Parathyroid adenoma (tissue), 2 donors: ENCODE measurements around the gene ZNF697.
"Not testable (repeated sequence)": the region's sequence is repeated elsewhere in the genome, so short reads cannot be mapped to it uniquely, and the experiment has no call there.

Source experiments
- H2AFZ ChIP-seq: fragments of 300-600 bp; sonication (generic); one replicate; pipeline ENCODE4 v1.7.0; 2017; ENCODE audit warnings: antibody characterized with exemption, mild to moderate bottlenecking
- H3K27ac ChIP-seq: fragments of 300-600 bp; sonication (generic); one replicate; pipeline ENCODE4 v1.7.0; 2017
- H3K27me3 ChIP-seq: fragments of 300-600 bp; sonication (generic); one replicate; pipeline ENCODE4 v1.7.0; 2017; ENCODE audit warnings: low read length; ENCODE audit not compliant: control insufficient read depth, insufficient read depth
- H3K36me3 ChIP-seq: fragments of 300-600 bp; sonication (generic); one replicate; pipeline ENCODE4 v1.7.0; 2017; ENCODE audit warnings: low read length; ENCODE audit not compliant: control insufficient read depth, insufficient read depth
- H3K4me1 ChIP-seq: fragments of 300-600 bp; sonication (generic); one replicate; pipeline ENCODE4 v1.7.0; 2017; ENCODE audit warnings: control low read depth
- H3K4me2 ChIP-seq: fragments of 300-600 bp; sonication (generic); one replicate; pipeline ENCODE4 v1.7.0; 2017; ENCODE audit warnings: low read length
- H3K4me3 ChIP-seq: fragments of 300-600 bp; sonication (generic); one replicate; pipeline ENCODE4 v1.7.0; 2017; ENCODE audit warnings: low read depth, low read length
- H3K79me2 ChIP-seq: fragments of 300-600 bp; sonication (generic); one replicate; pipeline ENCODE4 v1.7.0; 2017; ENCODE audit warnings: control low read depth
- H3K9ac ChIP-seq: fragments of 300-600 bp; sonication (generic); one replicate; pipeline ENCODE4 v1.7.0; 2017; ENCODE audit warnings: mild to moderate bottlenecking
- H3K9me3 ChIP-seq: fragments of 300-600 bp; sonication (generic); one replicate; pipeline ENCODE4 v1.7.0; 2017; ENCODE audit warnings: low read length; ENCODE audit not compliant: control insufficient read depth
- TF ChIP-seq, protein P1 (sequence below): fragments of 300-600 bp; sonication (generic); IDR thresholded peaks from one replicate; pipeline ENCODE4 v1.7.0; 2017; ENCODE audit warnings: antibody characterized with exemption, mild to moderate bottlenecking
- donor health status: primary hyperparathyroidism.

ZNF697 gene

DNA sequence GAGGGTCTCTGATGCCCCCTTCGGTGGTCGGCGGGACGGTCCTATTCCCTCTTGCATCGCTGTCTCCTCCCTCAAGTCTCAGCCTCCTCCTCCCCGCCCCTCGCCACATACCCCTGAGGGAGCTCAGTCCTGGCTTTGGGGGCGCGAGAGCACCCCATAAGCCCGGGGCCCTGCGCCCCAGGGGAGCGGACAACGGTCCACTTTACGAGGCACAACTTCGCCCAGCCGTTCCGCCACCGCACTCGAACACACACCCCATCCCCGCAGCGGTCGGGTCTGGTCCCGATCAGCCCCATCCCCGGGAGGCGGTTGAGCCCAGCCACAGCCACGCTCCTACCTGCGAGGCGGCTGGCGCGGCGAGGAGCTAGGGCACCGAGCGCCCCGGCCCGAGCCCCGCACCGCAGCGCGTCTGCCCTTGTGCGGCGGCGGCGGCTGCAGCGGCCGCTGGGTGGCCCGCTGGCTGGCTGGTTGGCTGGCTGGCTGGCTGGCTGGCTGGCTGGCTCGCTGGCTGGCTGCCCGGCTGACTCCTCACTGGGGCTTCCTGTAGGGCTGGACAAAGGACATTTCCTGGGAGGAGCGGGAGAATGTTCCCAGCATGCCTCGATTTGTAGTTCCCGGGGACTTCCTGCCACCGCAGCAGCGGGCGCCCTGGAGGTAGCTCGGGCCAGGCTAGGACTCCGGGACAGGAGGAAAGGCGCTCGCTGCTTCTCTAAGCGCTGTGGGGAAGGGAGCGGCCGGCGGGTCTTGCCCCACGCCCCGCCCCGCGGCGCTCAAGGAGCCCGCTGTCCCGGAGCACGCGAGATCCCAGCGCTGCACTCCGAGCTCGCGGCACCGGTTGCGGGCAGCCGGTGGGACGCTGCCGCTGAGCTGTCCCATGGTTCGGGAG is at the start of gene ZNF697:
TSS of gene ZNF697 (minus strand) at position 533 of the 886 bp plus-strand sequence. CDS start 22,166 bp downstream, outside the sequence.
- Histone ChIP-seq H3K27ac (peak within 1 kb of the TSS; percentile 74), H3K36me3 (no peaks in the 10 kb centered on the region), H3K27me3 (no peaks in the 10 kb centered on the region), H3K4me1 (no peaks in the 10 kb centered on the region), H3K9me3 (no peaks in the 10 kb centered on the region), H3K4me3 (peak within 1 kb of the TSS; percentile 80), H3K79me2 (peaks cover 10% of the 10 kb centered on the region), H2AFZ (peak within 1 kb of the TSS; percentile 84), H3K4me2 (peak within 1 kb of the TSS; percentile 92), H3K9ac (peak within 1 kb of the TSS; percentile 46)
- TF ChIP-seq, protein P1, sequence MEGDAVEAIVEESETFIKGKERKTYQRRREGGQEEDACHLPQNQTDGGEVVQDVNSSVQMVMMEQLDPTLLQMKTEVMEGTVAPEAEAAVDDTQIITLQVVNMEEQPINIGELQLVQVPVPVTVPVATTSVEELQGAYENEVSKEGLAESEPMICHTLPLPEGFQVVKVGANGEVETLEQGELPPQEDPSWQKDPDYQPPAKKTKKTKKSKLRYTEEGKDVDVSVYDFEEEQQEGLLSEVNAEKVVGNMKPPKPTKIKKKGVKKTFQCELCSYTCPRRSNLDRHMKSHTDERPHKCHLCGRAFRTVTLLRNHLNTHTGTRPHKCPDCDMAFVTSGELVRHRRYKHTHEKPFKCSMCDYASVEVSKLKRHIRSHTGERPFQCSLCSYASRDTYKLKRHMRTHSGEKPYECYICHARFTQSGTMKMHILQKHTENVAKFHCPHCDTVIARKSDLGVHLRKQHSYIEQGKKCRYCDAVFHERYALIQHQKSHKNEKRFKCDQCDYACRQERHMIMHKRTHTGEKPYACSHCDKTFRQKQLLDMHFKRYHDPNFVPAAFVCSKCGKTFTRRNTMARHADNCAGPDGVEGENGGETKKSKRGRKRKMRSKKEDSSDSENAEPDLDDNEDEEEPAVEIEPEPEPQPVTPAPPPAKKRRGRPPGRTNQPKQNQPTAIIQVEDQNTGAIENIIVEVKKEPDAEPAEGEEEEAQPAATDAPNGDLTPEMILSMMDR, result no peak

DNA sequence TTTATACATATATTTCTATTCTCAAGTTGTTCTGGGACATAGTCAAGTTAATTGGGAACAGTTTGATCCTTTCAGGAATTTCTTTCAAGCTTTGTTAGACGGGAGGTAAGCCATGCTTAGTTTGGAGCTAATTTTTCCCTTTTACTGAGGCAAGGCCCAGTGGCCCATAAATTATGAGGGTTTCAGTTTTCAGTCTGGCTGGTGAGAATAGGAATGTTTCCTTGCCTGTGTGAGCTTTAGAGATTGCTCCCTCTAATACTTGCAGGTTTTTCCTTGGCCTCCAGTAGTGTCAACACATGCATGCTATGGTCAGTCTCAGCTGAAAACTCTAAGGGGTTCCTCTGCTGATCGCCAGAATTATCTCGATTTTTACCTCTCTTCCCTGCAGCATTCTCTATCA is 49.5 kb upstream of the ZNF697 start:
- Histone ChIP-seq H3K27me3 (no peaks in the 10 kb centered on the region), H2AFZ (peak overlapping the region; percentile 39), H3K4me1 (no peaks in the 10 kb centered on the region), H3K9me3 (no peaks in the 10 kb centered on the region), H3K4me3 (no peak overlapping the region), H3K79me2 (no peaks in the 10 kb centered on the region), H3K27ac (no peak overlapping the region), H3K4me2 (no peak overlapping the region), H3K9ac (no peak overlapping the region), H3K36me3 (no peaks in the 10 kb centered on the region)
- TF ChIP-seq, protein P1, result no peak

DNA sequence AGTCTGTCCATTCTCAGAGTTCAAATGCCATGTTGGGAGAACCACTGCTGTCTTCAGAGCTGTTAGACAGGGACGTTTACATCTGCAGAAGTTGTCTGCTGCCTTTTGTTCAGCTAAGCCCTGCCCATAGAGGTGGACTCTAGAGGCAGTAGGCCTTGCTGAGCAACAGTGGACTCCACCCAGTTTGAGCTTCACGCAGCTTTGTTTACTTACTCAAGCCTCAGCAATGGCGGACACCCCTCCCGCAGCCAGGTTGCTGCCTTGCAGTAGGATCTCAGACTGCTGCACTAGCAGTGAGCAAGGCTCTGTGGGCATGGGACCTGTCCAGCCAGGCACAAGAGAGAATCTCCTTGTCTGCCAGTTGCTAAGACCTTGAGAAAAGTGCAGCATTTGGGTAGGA is 48.8 kb upstream of the ZNF697 start:
- not testable (repeated sequence) for H3K4me3 ChIP-seq, H3K4me2 ChIP-seq, H3K36me3 ChIP-seq, H3K9me3 ChIP-seq, H3K27ac ChIP-seq, H3K4me1 ChIP-seq, H3K27me3 ChIP-seq, H3K9ac ChIP-seq, H3K79me2 ChIP-seq
- peak overlapping the region; percentile 71 for H2AFZ ChIP-seq

DNA sequence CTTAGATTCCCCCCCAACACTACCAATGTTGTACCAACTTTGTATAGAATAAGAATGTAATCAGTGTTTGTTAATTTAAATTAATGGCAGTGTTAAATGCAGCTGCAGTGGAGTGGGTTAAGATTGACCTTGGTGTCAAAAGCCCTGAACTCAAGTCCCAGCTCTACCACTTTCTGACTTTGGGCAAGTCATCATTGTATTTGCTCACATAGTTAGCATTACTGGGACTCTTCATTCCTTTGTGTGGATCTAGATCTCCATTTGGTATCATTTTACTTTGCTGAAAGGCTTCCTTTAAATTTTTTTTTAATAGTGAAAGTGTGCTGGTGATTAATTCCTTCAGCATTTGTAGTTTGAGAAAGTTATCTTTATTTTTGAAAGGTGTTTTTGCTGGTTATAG is 41.4 kb upstream of the ZNF697 start:
- no peak overlapping the region for H2AFZ ChIP-seq
- H3K79me2 ChIP-seq, result no peaks in the 10 kb centered on the region
- H3K9me3 ChIP-seq, result no peaks in the 10 kb centered on the region
- no peak overlapping the region for H3K4me3 ChIP-seq
- no peaks in the 10 kb centered on the region for H3K36me3 ChIP-seq
- peaks cover 12% of the 10 kb centered on the region for H3K4me1 ChIP-seq
- TF ChIP-seq, protein P1, result no peak
- H3K4me2 ChIP-seq, result no peak overlapping the region
- no peak overlapping the region for H3K27ac ChIP-seq
- no peaks in the 10 kb centered on the region for H3K27me3 ChIP-seq
- no peak overlapping the region for H3K9ac ChIP-seq

DNA sequence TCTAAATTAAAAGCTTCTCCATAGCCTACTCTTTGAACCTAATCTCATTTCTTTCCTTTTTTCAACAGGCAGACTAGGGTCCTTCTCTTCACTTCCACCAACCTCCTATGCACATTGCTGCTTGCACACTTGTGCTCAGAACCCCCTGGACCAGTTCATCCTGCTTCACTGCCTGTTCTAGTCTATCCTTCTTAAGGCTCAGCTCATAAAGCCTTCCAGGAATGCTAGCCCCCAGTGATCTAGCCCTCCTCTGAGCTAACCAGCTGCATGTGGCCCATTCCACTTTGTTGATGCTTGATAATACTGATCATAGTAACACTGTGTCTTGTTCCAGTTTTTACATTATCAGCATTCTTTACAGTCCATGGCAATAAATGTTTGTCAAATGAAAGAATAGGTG is 40.7 kb upstream of the ZNF697 start:
- TF ChIP-seq, protein P1, result no peak
- Histone ChIP-seq H3K79me2 (no peaks in the 10 kb centered on the region), H2AFZ (no peak overlapping the region), H3K36me3 (no peaks in the 10 kb centered on the region), H3K27me3 (no peaks in the 10 kb centered on the region), H3K4me1 (peaks cover 12% of the 10 kb centered on the region), H3K27ac (no peak overlapping the region), H3K4me2 (no peak overlapping the region), H3K9me3 (no peaks in the 10 kb centered on the region), H3K9ac (no peak overlapping the region), H3K4me3 (no peak overlapping the region)
